NT2/D1 (cell line): ENCODE results near the gene PPP1R9A.

Source experiments
- SUZ12 ChIP-seq: IDR thresholded peaks from 2 replicates; pipeline ENCODE4 v1.6.1; 2011; ENCODE audit not compliant: insufficient read length, insufficient read depth; ENCODE audit errors: extremely low read depth
- YY1 ChIP-seq: IDR thresholded peaks from 2 replicates; pipeline ENCODE4 v1.6.1; 2011; ENCODE audit not compliant: insufficient read length, insufficient read depth

- TF ChIP-seq YY1: no peak
- TF ChIP-seq SUZ12: no peak
Observed at GRCh38 chr7:95316588-95316987, 409.2 kb downstream of the PPP1R9A start.
